Prostate gland (tissue), 2 donors: ENCODE measurements around the gene CD52.

Experiments used
- CTCF ChIP-seq, 4 experiments: fragments of 200-600 bp in 2 of 4; fragments of 450-650 bp in 2 of 4; sonication (generic) in 2 of 4; IDR thresholded peaks; 1 replicate in 3 of 4; 2 replicates in 1 of 4; pipeline ENCODE4 v1.5.1; 2016 to 2019; ENCODE audit warnings: antibody characterized with exemption in 4 of 4, mild to moderate bottlenecking in 2 of 4, moderate library complexity in 2 of 4
- POLR2A ChIP-seq: fragments of 450-650 bp; IDR thresholded peaks from one replicate; pipeline ENCODE4 v1.6.1; 2016; ENCODE audit warnings: antibody characterized with exemption, mild to moderate bottlenecking
- POLR2AphosphoS5 ChIP-seq: sonication (generic); formaldehyde crosslinking; IDR thresholded peaks from one replicate; pipeline ENCODE4 v1.6.1; 2017; ENCODE audit warnings: antibody characterized with exemption

DNA sequence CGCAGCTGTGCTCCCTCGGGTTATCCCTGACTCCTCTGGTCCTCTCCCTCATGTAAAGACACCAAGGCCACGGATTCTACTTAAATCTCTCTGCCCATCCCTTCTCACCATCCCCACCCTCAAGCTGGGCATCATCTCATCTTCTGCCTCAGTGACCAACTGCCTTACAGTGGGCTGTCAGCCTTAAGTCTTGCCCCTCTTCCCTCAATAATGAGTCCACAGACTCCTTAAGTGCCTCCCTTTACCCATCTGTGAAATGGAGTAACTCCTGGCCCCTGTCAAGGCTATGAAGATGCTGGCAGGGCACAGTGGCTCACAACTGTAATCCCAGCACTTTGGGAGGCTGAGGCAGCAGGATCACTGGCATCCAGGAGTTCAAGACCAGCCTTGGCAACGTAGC, 25.8 kb upstream of the CD52 start:
- TF ChIP-seq POLR2A (no peak), POLR2AphosphoS5 (no peak), CTCF (IDR thresholded peaks at IDR 0.05) (no peak)
